HG03066 (cell line): Measurements from ENCODE around the gene CACNA2D4.

Experiments used
- ATAC-seq: cut with Tn5 transposase; IDR thresholded peaks from one replicate; pipeline ENCODE4 v1.9.1; 2021; ENCODE audit warnings: low read depth; ENCODE audit not compliant: unreplicated experiment

CACNA2D4 gene

GRCh38 chr12:1934068-1934467 is 15.6 kb upstream of the CACNA2D4 start:
- ATAC-seq, result no peak

DNA sequence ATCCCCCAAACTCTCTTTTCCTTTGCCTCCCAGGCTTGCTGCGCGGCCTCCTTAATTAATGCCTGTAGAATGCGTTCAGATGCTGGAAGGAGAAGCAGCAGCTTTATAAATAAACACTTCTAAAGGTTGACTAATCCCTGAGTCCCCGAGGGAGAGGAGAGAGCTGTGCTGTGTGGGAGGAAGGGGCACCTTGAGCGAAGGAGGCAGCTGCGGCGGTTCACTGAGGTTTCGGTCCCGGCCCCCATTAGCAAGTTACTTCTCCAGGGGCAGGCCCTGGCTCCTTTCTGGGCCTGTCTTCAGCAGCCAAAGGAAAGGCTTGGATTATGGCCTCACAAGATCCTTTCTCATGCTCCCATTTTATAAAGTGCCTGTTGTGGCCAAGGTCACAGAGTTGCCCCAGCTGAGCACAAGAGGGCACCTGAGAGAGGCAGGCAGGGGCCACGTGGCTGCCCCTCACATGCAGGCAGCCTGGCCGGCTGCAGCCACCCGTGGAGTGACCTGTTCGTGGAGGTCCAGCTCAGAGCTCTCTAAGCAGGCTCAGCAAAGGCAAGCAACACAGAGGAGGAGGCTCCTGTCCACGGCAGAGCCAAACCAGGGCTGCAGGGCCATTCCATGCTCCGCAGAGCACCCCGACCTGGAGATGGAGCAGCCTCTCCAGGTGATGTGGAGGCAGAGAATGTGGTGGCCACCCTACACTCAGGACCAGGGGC is 15.0 kb upstream of the CACNA2D4 start:
- ATAC-seq, result no peak

DNA sequence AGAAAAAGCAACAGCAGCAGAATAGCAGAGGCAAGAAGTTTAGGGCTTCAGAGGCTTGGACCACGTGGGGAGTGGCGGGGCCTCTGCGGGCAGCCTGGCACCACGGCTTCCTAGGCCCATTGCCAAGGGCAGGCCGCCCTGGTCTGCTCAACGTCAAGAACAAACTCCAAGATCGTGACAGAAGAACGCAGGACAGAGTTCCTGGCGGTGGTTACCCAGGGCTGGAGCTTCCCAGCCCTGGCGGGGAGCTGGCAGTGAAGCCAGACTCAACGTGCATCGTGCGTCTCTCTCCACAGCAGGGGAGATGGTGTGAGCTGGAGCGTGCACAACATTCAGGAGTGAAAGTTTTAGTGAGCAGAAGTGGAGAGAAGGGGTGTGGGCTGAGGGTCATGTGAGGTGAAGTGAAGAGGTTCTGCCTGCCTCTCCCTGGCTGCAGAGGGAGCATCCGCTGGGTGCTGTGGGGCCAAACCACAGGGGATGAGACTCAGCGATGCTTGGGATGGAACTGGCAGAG is 13.9 kb upstream of the CACNA2D4 start:
- ATAC-seq, result no peak

- no peak for ATAC-seq
Observed at GRCh38 chr12:1931642-1932041, 13.2 kb upstream of the CACNA2D4 start.

DNA sequence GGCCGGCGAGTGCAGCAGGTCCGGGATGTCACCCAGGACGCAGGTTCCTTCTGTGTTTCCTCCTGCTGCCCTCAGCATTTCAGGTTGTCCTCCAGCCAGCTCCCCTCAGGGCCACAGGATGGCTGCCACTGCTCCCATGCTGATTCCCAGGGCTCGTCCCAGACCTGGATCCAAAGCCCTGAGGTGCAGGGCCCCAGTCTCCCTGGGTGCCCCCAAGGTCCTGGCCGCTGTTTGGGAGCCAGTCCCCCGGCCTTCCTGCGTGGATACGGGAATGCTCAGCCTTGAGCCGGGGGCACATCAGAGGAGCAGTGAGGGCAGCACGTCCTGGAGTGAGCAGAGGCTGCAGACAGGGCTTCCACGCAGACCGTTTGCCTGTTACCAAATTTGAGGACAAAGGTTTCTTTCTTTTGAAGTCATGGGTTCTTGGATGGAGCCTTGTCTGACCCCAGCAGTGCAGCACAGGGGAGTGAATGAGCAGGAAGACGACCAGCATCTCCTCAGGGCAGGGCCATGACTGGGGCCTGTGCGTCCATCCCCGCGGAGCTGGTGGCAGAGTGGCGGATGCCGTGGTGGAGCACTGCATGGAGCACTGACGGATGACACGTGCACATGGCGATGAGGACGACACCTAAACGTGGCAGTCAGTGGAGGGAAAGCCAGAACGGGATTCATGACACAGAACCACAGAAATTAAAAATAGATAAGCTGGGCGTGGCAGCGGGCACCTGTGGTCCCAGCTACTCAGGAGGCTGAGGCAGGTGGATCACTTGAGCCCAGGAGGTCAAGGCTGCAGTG is 12.5 kb upstream of the CACNA2D4 start:
- ATAC-seq, result no peak

DNA sequence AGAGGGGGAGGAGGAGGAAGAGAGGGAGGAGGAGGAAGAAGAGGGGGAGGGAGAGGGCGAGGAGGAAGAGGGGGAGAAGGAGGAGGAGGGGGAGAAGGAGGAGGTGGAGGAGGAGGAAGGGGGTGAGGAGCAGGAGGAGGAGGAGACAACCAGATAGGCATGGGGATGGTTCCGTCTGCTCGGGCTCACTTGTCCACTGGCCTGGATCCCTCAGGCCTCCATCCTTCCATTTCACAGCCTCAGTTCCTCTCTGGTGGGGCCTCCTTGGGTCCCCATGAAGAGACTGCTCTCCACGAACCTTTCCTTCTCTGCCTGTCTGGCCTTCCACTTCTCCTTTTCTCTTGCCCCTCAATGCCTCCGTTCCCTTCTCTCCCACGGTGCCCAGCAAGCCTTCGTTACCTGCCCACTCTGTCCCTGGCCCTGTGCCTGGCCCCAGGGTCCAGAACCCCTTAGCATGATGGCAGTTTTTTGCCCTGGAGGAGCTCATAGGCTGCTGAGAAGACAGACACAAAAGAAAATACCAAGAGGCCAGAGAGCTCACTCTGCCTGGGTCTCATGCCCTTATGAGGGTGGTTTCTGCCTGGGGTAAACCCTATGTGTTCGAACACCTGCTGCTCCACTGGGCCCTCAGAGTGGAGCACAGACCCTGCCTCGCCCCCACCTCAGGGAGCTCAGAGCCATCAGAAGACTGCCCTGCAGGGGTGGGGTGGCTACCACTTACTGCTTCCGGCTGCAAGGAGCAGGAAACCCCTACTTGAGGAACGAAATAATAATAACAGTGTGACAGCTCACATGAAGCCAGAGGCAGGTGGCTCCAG is 11.7 kb upstream of the CACNA2D4 start:
- ATAC-seq, result no peak

DNA sequence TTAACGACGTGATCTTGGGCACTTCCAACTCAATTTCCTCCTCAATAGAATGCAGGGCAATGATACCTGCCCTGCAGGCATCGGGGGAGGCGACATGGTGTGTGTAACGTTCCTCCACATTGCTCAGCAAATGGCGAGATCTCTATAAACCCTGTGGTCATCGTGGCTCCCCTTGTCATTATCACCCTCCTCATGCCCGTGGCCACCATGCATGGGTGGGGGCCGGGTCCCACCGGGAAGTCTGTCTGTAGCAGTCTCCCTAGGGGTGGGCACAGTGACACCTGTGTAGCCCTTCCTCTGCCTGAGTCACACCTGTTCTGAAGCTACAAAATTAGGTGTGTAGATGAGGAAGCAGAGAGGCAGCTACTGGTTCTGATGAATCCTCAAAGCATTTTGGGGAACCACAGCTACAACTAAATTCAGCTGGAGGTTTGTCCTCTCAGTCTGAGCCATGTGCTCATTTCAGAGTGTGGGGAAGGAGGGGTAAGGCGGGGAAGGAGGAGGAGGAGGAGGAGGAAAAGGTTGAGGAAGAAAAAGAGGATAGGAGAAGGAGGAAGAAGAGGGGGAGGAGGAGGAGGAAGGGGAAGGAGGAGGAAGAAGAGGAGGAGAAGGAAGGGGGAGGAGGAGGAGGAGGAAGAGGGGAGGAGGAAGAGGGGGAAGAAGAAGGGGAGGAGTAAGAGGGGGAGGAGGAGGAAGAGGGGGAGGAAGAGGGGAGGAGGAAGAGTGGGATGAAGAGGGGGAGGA is 11.0 kb upstream of the CACNA2D4 start:
- ATAC-seq, result no peak

DNA sequence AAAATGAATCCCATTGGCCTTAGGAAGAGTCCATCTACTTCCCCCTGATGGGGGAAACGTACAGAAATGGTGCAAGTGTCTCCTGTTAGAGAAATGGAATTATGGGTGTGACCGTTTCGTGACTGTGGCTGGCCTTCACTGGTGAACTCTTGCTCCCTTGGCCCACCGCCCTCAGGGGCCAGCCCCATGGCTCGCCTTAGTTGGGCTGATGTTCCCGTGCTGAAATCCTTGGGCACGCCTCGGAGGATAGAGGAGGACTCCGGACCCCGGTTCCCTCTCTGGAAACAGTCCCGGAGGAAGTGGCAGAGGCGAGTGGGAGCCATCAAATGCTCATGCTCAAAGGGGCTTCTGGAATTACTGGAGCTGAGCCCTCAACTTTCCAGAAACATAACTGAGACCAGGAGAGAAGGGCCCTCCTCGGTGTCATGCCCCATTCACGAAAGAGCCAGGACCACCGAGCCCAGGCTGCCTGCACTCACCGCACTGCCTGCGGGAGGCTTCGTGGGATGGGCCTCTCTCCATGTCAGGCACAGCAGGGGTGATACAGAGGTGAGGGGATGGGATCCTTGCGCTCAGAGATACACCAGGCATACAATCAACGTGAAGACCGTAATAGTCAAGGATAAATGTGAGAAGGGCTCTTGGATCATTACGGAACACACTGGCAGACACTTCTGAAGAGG is 10.1 kb upstream of the CACNA2D4 start:
- ATAC-seq, result no peak

DNA sequence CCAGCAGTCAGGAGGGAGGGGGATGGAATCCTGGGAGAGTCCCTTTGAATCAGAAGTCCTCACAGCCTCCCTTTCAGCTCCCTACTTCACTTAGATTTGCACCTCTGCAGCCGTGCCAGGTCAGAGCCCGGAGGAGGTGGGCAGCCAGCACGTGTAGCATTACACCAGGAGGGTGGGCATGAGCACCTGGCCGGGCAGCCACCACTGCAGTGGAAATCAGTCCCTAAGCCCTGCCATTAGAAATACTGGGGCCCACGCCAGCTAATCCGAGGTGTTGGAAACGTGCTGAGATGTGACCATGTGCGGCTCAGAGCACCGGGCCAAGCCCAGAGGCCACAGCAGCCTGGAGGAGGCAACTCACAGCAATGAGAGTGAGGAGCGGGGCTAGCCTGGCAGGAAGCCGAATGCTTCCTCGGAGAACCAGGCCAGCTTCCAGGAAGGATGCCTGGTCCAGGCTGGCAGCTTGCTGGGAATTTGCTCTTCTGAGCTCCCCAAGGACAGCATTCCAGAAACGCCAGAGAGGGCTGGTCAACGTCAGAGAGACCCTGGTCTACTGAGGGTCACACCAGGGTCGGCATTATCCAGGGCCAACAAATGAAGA is 9.4 kb upstream of the CACNA2D4 start:
- no peak for ATAC-seq

- ATAC-seq, result no peak
Observed at GRCh38 chr12:1927051-1927680, 8.7 kb upstream of the CACNA2D4 start.

GRCh38 chr12:1926251-1926657 is 7.8 kb upstream of the CACNA2D4 start:
- ATAC-seq, result no peak

- no peak for ATAC-seq
Observed at GRCh38 chr12:1925684-1926006, 7.2 kb upstream of the CACNA2D4 start.

- ATAC-seq, result no peak
Observed at GRCh38 chr12:1924996-1925683, 6.7 kb upstream of the CACNA2D4 start.

DNA sequence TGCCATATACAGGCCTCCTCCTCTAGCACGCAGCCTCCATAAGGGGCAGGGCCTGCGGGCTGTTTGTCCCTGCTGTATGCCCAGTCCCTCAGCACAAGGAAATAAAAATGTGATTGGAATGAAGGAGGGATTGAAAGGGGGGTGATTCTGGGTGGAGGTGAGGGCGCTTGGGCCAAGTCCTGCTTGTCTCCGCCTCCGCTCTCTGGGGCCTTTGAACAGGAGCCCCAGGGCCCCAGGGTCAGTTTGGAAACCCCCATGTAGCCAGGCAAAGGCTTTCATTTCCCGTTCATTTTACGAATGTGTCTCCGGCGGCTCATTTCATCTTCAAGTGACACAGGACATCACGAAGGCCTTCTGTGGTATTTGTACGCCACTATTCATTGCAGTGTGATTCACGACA is 4.5 kb upstream of the CACNA2D4 start:
- no peak for ATAC-seq

DNA sequence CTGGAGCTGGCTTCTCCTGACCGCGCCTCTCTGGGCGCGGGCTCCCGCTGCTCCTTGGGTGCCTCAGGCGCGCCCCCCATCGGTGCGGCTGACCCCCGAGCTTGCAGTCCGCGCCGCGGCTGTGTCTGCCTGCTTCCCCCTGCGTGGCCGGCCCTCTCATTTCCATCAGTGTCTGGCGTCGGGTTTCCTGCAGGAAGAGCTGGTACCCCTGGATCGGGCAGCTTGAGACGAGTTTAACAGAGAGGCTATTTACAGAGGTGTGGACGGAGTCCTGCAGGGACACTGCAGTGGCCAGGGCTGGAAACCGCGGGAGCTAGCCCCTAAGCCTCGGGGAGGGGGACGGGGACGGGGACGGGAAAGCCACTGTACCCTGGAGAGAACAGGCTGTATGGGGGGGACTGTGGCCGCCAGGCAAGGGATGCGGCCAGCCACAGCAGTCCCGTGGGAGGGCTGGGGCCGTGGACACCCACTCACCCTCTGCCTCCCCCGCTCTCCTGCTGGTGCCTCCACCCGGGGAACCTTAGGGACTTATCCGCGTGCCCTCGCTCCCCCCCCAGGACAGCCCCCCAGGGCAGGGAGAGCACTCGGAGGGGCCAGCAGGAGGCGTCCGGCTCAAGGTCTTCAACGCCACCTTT is 3.7 kb upstream of the CACNA2D4 start:
- ATAC-seq, result no peak

DNA sequence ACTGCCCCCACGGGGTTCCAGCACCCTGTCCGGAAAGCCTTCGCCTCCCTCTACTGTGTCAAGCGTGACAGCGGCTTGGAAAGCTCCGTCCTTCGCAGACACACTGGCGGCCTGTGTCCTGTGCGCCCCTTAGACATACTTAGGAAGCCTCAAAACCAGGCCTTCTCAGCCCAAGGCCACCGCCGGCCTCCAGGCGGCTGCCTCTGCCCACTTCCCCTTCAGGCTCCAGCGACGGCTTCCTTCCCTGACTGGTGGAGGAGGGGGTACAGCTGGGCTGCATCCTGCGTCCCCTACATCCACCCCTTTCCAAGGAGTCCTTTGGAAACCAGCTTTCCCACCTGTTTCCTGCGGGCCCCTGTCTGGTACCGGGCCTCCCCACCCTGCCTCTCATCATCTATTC is 2.5 kb upstream of the CACNA2D4 start:
- ATAC-seq, result no peak

DNA sequence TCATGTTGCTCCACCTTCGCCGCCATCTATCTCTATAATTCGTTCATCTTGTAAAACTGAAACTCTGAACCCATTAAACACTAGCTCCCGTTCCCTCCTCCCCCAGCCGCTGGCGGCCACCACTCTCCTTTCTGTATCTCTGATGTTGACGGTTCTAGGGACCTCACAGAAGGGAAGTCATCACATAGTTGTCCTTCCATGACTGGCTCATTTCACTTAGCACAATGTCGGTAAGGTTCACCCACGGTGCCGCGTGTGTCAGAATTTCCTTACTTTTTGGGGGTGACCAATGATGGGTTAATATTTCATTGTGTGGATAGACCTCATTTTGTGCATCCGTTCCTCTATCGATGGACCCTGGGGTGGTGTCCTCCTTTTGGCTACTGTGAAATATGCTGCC is 2.0 kb upstream of the CACNA2D4 start:
- ATAC-seq, result no peak

DNA sequence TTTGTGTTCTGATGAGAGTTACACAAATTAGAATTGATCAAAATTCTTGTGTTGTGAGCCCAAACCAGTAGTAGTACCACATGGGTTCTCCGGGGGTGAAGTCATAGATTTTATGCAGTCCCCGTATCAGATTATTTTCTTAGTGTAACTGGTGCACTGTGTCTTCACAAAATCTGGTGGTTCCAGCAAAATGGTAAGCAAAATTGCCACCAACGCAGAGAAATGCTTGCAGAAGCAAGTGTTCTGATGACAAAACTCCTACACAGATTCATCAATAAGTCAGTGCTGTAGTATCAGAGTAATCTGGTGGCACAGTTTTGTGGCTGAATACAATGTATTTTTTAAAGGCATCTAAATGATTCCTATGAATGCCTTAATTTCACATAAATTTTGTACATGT is 1.3 kb upstream of the CACNA2D4 start:
- no peak for ATAC-seq
